ENCODE results near the gene AFF2.

GRCh38 chrX:148698221-148698620 lies 197.8 kb downstream of the AFF2 start:
- TF ChIP-seq CTCF (IDR thresholded peaks at IDR 0.05): no peak
- TF ChIP-seq POLR2A (IDR thresholded peaks at IDR 0.05): no peak
